ENCODE data around the gene ACTRT2. TPM values are rescaled to one million over a fixed set of nuclear protein-coding genes. Genes with fewer than 3 reads are reported as not detected.

ACTRT2 gene
- total RNA-seq, 1 experiment from 2014 or later: not detected

DNA sequence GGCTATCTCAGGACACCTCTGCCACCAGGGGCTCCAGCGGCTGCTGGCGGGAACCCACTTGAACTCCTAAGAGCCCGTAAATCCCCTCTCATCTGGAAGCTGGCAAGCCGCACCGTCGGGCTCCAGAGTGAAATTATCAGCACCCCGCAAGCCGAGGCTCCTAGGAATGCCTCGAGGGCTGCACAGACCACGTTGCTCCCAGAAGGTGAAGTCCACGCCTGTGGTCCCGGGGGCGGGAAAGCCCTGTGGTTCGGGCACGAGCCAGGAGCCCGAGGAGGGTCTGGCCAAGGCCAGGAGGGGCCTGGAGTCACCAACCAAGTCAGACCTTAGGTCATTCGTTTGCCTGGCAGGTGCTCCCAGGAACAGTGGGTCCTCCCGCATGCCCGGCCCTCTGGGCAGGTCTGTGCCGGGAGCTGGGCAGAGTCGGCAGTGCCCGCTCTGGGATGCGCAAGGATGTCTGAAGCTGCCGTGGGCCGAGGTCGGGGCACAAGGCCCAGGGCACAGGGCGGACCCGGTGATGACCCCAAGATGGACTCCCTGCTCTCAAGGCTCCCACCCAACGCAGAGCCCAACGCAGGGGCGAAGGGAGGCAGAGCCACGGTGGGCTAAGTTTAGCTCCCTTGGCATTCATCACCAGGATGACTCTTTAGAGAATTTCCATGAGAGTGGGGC, 8.9 kb downstream of the ACTRT2 start:
- TF ChIP-seq, protein P1, sequence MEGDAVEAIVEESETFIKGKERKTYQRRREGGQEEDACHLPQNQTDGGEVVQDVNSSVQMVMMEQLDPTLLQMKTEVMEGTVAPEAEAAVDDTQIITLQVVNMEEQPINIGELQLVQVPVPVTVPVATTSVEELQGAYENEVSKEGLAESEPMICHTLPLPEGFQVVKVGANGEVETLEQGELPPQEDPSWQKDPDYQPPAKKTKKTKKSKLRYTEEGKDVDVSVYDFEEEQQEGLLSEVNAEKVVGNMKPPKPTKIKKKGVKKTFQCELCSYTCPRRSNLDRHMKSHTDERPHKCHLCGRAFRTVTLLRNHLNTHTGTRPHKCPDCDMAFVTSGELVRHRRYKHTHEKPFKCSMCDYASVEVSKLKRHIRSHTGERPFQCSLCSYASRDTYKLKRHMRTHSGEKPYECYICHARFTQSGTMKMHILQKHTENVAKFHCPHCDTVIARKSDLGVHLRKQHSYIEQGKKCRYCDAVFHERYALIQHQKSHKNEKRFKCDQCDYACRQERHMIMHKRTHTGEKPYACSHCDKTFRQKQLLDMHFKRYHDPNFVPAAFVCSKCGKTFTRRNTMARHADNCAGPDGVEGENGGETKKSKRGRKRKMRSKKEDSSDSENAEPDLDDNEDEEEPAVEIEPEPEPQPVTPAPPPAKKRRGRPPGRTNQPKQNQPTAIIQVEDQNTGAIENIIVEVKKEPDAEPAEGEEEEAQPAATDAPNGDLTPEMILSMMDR (IDR thresholded peaks at IDR 0.05; ENCODE audit: unreplicated experiment): no peak
- H3K9me3 Mint-ChIP-seq (ENCODE audit: low read depth, unreplicated experiment): no peaks in the 10 kb centered on the region
- BruUV-seq (replicated peaks): no TSS peak
- H3K36me3 Mint-ChIP-seq (ENCODE audit: insufficient read depth, unreplicated experiment): no peaks in the 10 kb centered on the region
- intact Hi-C loops (cut with micrococcal nuclease; ENCODE audit: unreplicated experiment): no loop called here
- no peak for DNase-seq
- CTCF ChIA-PET: no interaction called here
- H3K4me1 Mint-ChIP-seq (ENCODE audit: low read depth, unreplicated experiment): no peaks in the 10 kb centered on the region
- H3K27me3 Mint-ChIP-seq (ENCODE audit: unreplicated experiment): peaks cover 26% of the 10 kb centered on the region
- no peak overlapping the region for H3K4me3 Mint-ChIP-seq (ENCODE audit: low read depth, unreplicated experiment)
- H3K27ac Mint-ChIP-seq (ENCODE audit: unreplicated experiment): no peak overlapping the region

GRCh38 chr1:3030663-3031381, 9.6 kb downstream of the ACTRT2 start:
- TF ChIP-seq, protein P1 (IDR thresholded peaks at IDR 0.05; ENCODE audit: unreplicated experiment): no peak
- no peak overlapping the region for H3K27ac Mint-ChIP-seq (ENCODE audit: unreplicated experiment)
- H3K9me3 Mint-ChIP-seq (ENCODE audit: low read depth, unreplicated experiment): no peaks in the 10 kb centered on the region
- BruUV-seq (replicated peaks): no TSS peak
- H3K4me1 Mint-ChIP-seq (ENCODE audit: low read depth, unreplicated experiment): no peaks in the 10 kb centered on the region
- H3K27me3 Mint-ChIP-seq (ENCODE audit: unreplicated experiment): peaks cover 26% of the 10 kb centered on the region
- no peaks in the 10 kb centered on the region for H3K36me3 Mint-ChIP-seq (ENCODE audit: insufficient read depth, unreplicated experiment)
- intact Hi-C loops (cut with micrococcal nuclease; ENCODE audit: unreplicated experiment): no loop called here
- CTCF ChIA-PET: no interaction called here
- no peak overlapping the region for H3K4me3 Mint-ChIP-seq (ENCODE audit: low read depth, unreplicated experiment)
- no peak for DNase-seq

DNA sequence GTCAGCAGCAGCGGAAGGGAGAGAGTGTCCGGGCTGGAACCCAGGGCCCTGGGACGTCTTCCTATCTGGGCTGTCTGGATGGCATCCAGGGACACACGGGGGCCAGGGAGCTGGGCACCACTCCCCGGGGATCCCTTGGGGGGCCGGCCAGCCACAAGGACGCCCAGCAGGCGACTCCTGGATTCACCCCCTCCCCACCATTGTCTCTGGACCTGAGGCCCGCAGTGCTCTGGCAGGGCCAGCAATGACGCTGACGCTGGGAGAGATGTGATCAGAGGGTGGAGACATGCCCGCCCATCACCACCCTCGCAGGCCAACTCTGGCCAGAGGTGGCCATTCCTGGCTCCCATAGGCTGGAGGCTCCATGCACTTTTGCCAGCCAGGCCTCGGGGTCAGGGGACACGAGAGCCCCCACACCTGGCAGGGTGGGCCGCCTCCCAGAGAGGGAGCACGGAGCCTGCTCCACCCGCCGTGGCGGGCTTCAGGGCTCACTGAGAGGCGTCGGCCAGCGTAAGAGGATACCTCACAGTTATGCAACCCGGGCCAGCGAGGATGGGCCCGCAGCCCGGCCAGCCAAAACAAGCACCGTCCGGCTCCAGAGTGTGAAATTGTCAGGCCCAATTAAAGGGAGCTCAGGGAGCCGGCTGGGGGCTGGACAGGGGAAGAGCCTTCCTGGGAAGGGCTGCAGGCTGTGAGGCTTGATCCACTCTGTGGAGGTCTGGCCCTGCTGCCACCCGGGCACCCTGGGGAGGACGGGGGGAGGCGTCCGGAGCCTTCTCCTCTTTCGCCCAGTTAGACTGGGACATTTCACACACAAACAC, 10.3 kb downstream of the ACTRT2 start:
- no peaks in the 10 kb centered on the region for H3K9me3 Mint-ChIP-seq (ENCODE audit: low read depth, unreplicated experiment)
- intact Hi-C loops (cut with micrococcal nuclease; ENCODE audit: unreplicated experiment): no loop called here

GRCh38 chr1:3032371-3033039, 11.2 kb downstream of the ACTRT2 start:
- no peak for DNase-seq
- Mint-ChIP-seq H3K36me3 (ENCODE audit: insufficient read depth, unreplicated experiment) (no peaks in the 10 kb centered on the region), H3K27me3 (ENCODE audit: unreplicated experiment) (peaks cover 26% of the 10 kb centered on the region), H3K9me3 (ENCODE audit: low read depth, unreplicated experiment) (no peaks in the 10 kb centered on the region), H3K27ac (ENCODE audit: unreplicated experiment) (no peak overlapping the region), H3K4me1 (ENCODE audit: low read depth, unreplicated experiment) (no peaks in the 10 kb centered on the region), H3K4me3 (ENCODE audit: low read depth, unreplicated experiment) (no peak overlapping the region)
- BruUV-seq (replicated peaks): no TSS peak
- CTCF ChIA-PET: no interaction called here
- intact Hi-C loops (cut with micrococcal nuclease; ENCODE audit: unreplicated experiment): no loop called here
- TF ChIP-seq, protein P1 (IDR thresholded peaks at IDR 0.05; ENCODE audit: unreplicated experiment): no peak

More for the DNA sequence above, 10.3 kb downstream of the ACTRT2 start:
- CTCF ChIA-PET: no interaction called here
- no peak for DNase-seq
- Mint-ChIP-seq H3K27ac (ENCODE audit: unreplicated experiment) (no peak overlapping the region), H3K4me1 (ENCODE audit: low read depth, unreplicated experiment) (no peaks in the 10 kb centered on the region), H3K36me3 (ENCODE audit: insufficient read depth, unreplicated experiment) (no peaks in the 10 kb centered on the region), H3K27me3 (ENCODE audit: unreplicated experiment) (peaks cover 26% of the 10 kb centered on the region), H3K4me3 (ENCODE audit: low read depth, unreplicated experiment) (no peak overlapping the region)
- TF ChIP-seq, protein P1 (IDR thresholded peaks at IDR 0.05; ENCODE audit: unreplicated experiment): no peak
- no TSS peak for BruUV-seq (replicated peaks)

Measured in Calu3 (cell line).